ENCODE results near the gene TIMP1.
"Not testable (repeated sequence)": the region's sequence is repeated elsewhere in the genome, so short reads cannot be mapped to it uniquely, and the experiment has no call there.

Gene TIMP1

DNA sequence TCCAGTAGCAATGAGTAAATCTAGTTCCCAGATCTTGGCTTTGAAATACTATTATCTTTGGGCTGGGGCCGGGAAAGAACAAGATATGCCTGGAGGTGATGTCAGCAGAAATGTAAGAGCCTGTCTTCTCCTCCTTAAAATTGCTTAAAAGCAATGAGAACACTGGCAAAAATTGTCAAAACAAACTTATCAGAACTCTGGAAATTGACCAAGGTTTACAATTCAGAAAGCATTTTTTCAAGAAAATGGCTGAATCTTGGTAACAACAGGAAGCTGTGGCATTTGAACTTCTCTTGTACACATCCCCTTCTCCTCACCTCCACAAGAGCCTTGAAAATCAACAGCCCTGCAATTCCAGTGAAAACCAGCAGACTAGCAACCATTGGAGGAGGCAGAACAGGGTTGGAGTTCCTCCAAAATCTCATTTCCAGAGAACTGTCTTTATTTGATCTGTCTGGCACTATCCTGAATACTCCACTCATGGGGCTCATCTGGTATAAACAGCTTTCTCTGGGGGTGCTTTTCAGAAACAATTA, 13.5 kb downstream of the TIMP1 start:
- no peak for TF ChIP-seq JUND (IDR thresholded peaks at IDR 0.05; ENCODE audit: low read depth)
- no peak for DNase-seq (ENCODE audit: low read depth in 1 of 2, low spot score in 1 of 2)
- in situ Hi-C loops (cut with HindIII; ENCODE audit: low pct_unique_long_range_greater_than_20kb, low sequenced_read_pairs), result no loop called here

DNA sequence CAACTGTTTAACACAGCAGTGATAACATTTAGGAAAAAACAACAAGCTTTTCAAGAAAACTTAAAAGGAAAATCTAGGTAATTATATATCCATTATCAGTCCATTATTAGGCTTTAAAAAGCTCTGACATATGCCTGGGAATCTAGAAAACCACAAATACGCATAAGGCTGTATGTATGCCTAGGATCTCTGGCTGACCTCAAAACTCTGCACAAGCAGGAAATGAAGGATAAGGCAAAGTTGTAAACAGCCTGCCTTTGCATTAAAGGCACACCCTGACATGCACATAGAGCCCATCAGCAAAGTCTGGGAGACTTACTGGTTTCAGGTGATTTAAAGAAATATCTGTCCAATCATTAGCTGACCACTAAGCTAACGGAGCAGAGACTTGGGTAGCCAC, 14.0 kb downstream of the TIMP1 start:
- TF ChIP-seq JUND (IDR thresholded peaks at IDR 0.05; ENCODE audit: low read depth), result no peak
- DNase-seq (ENCODE audit: low read depth in 1 of 2, low spot score in 1 of 2), result no peak
- in situ Hi-C loops (cut with HindIII; ENCODE audit: low pct_unique_long_range_greater_than_20kb, low sequenced_read_pairs), result no loop called here

- no peak for DNase-seq (ENCODE audit: low read depth in 1 of 2, low spot score in 1 of 2)
- TF ChIP-seq JUND (IDR thresholded peaks at IDR 0.05; ENCODE audit: low read depth), result no peak
- in situ Hi-C loops (cut with HindIII; ENCODE audit: low pct_unique_long_range_greater_than_20kb, low sequenced_read_pairs), result no loop called here
These were observed 15.0 kb downstream of the TIMP1 start for GRCh38 chrX:47597222-47597621.

DNA sequence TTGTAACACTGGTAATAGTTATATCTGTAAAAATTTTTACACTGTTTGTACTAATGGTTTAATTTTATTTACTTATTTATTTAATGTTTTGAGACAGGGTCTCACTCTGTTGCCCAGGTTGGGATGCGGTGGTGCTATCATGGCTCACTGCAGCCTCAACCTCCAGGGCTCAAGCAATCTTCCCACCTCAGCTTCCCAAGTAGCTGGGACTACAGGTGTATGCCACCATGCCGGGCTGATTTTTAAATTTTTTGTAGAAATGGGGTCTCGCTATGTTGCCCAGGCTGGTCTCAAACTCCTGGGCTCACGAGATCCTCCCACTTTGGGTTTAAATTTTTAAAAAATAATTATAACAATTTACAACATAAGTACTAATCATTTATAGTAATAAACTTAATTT, 20.9 kb downstream of the TIMP1 start:
- in situ Hi-C loops (cut with HindIII; ENCODE audit: low pct_unique_long_range_greater_than_20kb, low sequenced_read_pairs); DNase-seq (ENCODE audit: low read depth in 1 of 2, low spot score in 1 of 2): not testable (repeated sequence)

DNA sequence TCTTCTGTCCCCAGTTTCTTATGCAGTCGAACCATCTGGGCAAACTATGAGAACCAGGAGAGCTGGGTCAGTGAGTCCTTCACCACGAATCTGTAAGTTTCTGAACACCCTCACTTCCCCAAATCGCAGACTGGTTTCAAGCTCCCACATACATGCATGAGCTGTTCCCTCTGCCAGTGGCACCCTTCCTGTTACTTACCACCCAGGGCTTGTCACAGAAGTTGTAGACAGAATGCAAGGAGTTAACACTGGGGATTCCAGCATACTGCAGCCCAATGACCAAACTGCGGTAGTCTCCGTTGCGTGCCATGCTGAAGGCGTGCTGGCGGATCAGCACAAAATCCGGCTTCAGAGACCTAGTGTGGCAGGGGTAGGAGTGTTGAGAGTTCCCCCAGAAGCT, 22.8 kb downstream of the TIMP1 start:
- in situ Hi-C loops (cut with HindIII; ENCODE audit: low pct_unique_long_range_greater_than_20kb, low sequenced_read_pairs), result no loop called here
- DNase-seq (ENCODE audit: low read depth in 1 of 2, low spot score in 1 of 2), result no peak
- no peak for TF ChIP-seq JUND (IDR thresholded peaks at IDR 0.05; ENCODE audit: low read depth)

- TF ChIP-seq JUND (IDR thresholded peaks at IDR 0.05; ENCODE audit: low read depth), result no peak
- DNase-seq (ENCODE audit: low read depth in 1 of 2, low spot score in 1 of 2), result no peak
- in situ Hi-C loops (cut with HindIII; ENCODE audit: low pct_unique_long_range_greater_than_20kb, low sequenced_read_pairs), result no loop called here
These were observed 24.9 kb downstream of the TIMP1 start for GRCh38 chrX:47607091-47607490.

DNA sequence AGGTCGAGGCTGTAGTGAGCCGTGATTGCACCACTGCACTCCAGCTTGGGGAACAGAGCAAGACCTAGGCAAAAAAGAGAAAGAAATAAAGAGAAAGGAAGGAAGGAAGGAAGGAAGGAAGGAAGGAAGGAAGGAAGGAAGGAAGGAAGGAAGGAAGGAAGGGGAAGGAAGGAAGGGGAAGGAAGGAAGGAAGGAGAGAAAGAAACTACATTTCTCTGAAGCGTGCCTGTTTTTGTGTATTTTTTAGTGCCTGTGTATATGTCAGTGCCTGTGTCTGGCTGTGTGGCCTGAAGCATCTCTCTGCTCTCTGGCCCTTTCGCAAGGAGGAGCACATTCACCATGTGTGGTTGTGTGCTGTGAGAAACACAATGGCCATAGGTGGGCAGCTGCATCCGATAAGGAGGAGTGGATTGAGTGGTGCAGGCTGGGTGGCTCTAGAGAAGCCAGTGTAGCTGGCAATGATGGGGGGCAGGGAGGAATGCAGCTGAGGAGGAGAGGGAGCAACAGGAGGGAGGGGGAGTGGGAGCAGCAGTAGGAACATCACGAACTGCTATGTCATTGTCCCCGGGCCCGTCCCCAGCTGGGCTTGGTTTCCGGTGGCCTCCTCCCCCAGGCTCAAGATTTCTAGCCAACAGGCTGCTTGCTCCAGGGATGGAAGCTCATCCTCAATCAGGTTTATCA, 26.0 kb downstream of the TIMP1 start:
- no peak for TF ChIP-seq JUND (IDR thresholded peaks at IDR 0.05; ENCODE audit: low read depth)
- in situ Hi-C loops (cut with HindIII; ENCODE audit: low pct_unique_long_range_greater_than_20kb, low sequenced_read_pairs), result no loop called here
- no peak for DNase-seq (ENCODE audit: low read depth in 1 of 2, low spot score in 1 of 2)

GRCh38 chrX:47610511-47610910, 28.3 kb downstream of the TIMP1 start:
- TF ChIP-seq JUND (IDR thresholded peaks at IDR 0.05; ENCODE audit: low read depth), result no peak
- in situ Hi-C loops (cut with HindIII; ENCODE audit: low pct_unique_long_range_greater_than_20kb, low sequenced_read_pairs), result no loop called here

DNA sequence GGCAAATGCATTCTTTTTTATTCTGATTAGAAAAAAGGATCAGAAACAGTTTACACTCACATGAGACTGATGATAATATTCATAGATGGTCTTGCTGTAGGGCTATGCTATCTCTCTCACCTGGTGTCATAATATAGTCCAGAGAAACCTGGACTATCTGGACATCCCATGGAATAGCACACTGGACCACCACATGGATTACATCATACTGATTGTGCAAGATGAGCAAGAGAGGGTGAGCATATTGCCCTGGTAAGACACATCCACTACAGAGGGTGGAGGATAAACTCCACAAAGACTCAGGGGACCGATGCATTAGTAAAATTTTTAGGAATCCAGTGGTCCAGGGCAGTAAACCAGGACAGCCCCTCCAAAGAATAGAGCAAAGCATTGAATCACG, 29.3 kb downstream of the TIMP1 start:
- in situ Hi-C loops (cut with HindIII; ENCODE audit: low pct_unique_long_range_greater_than_20kb, low sequenced_read_pairs), result no loop called here
- DNase-seq (ENCODE audit: low read depth in 1 of 2, low spot score in 1 of 2), result no peak
- no peak for TF ChIP-seq JUND (IDR thresholded peaks at IDR 0.05; ENCODE audit: low read depth)

More at GRCh38 chrX:47610511-47610910, 28.3 kb downstream of the TIMP1 start:
- no peak for DNase-seq (ENCODE audit: low read depth in 1 of 2, low spot score in 1 of 2)

- in situ Hi-C loops (cut with HindIII; ENCODE audit: low pct_unique_long_range_greater_than_20kb, low sequenced_read_pairs), result no loop called here
- no peak for TF ChIP-seq JUND (IDR thresholded peaks at IDR 0.05; ENCODE audit: low read depth)
- no peak for DNase-seq (ENCODE audit: low read depth in 1 of 2, low spot score in 1 of 2)
These were observed 29.7 kb downstream of the TIMP1 start for GRCh38 chrX:47611926-47612325.

GRCh38 chrX:47612418-47612817, 30.2 kb downstream of the TIMP1 start:
- no peak for DNase-seq (ENCODE audit: low read depth in 1 of 2, low spot score in 1 of 2)
- in situ Hi-C loops (cut with HindIII; ENCODE audit: low pct_unique_long_range_greater_than_20kb, low sequenced_read_pairs), result no loop called here
- TF ChIP-seq JUND (IDR thresholded peaks at IDR 0.05; ENCODE audit: low read depth), result no peak

GRCh38 chrX:47613082-47613481, 30.8 kb downstream of the TIMP1 start:
- no peak for TF ChIP-seq JUND (IDR thresholded peaks at IDR 0.05; ENCODE audit: low read depth)
- in situ Hi-C loops (cut with HindIII; ENCODE audit: low pct_unique_long_range_greater_than_20kb, low sequenced_read_pairs), result no loop called here
- DNase-seq (ENCODE audit: low read depth in 1 of 2, low spot score in 1 of 2), result no peak

- no peak for TF ChIP-seq JUND (IDR thresholded peaks at IDR 0.05; ENCODE audit: low read depth)
- in situ Hi-C loops (cut with HindIII; ENCODE audit: low pct_unique_long_range_greater_than_20kb, low sequenced_read_pairs), result no loop called here
- no peak for DNase-seq (ENCODE audit: low read depth in 1 of 2, low spot score in 1 of 2)
These were observed 32.4 kb downstream of the TIMP1 start for GRCh38 chrX:47614618-47615017.

- TF ChIP-seq JUND (IDR thresholded peaks at IDR 0.05; ENCODE audit: low read depth), result no peak
- in situ Hi-C loops (cut with HindIII; ENCODE audit: low pct_unique_long_range_greater_than_20kb, low sequenced_read_pairs), result no loop called here
These were observed 36.8 kb downstream of the TIMP1 start for GRCh38 chrX:47618923-47619485.

More at GRCh38 chrX:47618923-47619485, 36.8 kb downstream of the TIMP1 start:
- DNase-seq (ENCODE audit: low read depth in 1 of 2, low spot score in 1 of 2), result no peak

Measured in T47D (cell line).